ENCODE measurements around the gene NDST1. TPM values are rescaled to one million over a fixed set of nuclear protein-coding genes. Genes with fewer than 3 reads are reported as not detected.

NDST1 gene
- total RNA-seq, 1 experiment from 2014 or later = 69.9 TPM

- CTCF ChIA-PET = interaction anchor here (0.8 to 6.0 kb wide), 13 partner anchors 10 to 288 kb away, joined by 3 to 100 read pairs (median 10); partner anchors contain the start of gene IRGM
- DNase-seq (ENCODE audit: low spot score) (no peak), ATAC-seq (no peak)
- Mint-ChIP-seq H3K36me3 (no peaks in the 10 kb centered on the region; the same call in 1 of the 2 replicates), H3K4me3 (no peak overlapping the region), H3K9me3 (peaks cover 8% of the 10 kb centered on the region; the same call in 1 of the 2 replicates), H3K4me1 (peaks cover 15% of the 10 kb centered on the region), H3K27ac (no peak overlapping the region), H3K27me3 (ENCODE audit: low read depth) (no peaks in the 10 kb centered on the region)
- TF ChIP-seq ZBTB21 (CRISPR knock-in tag; IDR thresholded peaks at IDR 0.05; ENCODE audit: borderline replicate concordance) (no peak), ZNF671 (CRISPR knock-in tag; IDR thresholded peaks at IDR 0.05) (no peak), SOX15 (CRISPR knock-in tag; IDR thresholded peaks at IDR 0.05) (no peak), HMGA2 (CRISPR knock-in tag; IDR thresholded peaks at IDR 0.05) (no peak)
- TF ChIP-seq, protein P1, sequence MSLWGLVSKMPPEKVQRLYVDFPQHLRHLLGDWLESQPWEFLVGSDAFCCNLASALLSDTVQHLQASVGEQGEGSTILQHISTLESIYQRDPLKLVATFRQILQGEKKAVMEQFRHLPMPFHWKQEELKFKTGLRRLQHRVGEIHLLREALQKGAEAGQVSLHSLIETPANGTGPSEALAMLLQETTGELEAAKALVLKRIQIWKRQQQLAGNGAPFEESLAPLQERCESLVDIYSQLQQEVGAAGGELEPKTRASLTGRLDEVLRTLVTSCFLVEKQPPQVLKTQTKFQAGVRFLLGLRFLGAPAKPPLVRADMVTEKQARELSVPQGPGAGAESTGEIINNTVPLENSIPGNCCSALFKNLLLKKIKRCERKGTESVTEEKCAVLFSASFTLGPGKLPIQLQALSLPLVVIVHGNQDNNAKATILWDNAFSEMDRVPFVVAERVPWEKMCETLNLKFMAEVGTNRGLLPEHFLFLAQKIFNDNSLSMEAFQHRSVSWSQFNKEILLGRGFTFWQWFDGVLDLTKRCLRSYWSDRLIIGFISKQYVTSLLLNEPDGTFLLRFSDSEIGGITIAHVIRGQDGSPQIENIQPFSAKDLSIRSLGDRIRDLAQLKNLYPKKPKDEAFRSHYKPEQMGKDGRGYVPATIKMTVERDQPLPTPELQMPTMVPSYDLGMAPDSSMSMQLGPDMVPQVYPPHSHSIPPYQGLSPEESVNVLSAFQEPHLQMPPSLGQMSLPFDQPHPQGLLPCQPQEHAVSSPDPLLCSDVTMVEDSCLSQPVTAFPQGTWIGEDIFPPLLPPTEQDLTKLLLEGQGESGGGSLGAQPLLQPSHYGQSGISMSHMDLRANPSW (CRISPR knock-in tag; conservative IDR thresholded peaks at IDR 0.05; ENCODE audit: low read depth) = no peak
- TF ChIP-seq, protein P2, sequence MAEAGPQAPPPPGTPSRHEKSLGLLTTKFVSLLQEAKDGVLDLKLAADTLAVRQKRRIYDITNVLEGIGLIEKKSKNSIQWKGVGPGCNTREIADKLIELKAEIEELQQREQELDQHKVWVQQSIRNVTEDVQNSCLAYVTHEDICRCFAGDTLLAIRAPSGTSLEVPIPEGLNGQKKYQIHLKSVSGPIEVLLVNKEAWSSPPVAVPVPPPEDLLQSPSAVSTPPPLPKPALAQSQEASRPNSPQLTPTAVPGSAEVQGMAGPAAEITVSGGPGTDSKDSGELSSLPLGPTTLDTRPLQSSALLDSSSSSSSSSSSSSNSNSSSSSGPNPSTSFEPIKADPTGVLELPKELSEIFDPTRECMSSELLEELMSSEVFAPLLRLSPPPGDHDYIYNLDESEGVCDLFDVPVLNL (CRISPR knock-in tag; IDR thresholded peaks at IDR 0.05; ENCODE audit: borderline replicate concordance, low read depth) = no peak
- POLR2A ChIA-PET = interaction anchor here (1.7 kb wide), 1 partner anchor 98 kb away, joined by 9 read pairs; no protein-coding TSS in a partner anchor
These were observed 51.2 kb downstream of the NDST1 start for GRCh38 chr5:150559088-150559487.

DNA sequence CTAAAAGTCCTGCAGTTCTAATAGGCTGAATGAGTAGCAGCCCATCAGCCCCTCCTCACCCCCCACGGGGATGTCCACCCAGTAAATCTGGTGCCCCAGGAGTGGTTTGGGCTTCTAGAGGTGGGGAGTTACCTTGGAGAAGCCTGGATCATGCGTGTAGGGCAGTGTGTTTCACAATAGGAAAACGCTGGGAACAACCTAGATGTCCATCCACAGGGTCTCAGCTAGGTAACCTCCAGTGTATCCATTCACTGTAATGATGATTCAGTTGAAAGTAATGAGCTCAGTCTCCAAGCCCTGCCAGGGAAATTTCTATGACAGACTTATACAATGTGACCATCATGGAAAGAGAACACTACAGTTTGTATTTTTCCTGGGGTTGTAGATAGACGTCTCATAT, 51.8 kb downstream of the NDST1 start:
- CTCF ChIA-PET = interaction anchor here (0.6 to 6.0 kb wide), 53 partner anchors 10 to 605 kb away, joined by 3 to 100 read pairs (median 4); partner anchors contain the start of genes CD74, DCTN4, IRGM and MYOZ3
- Mint-ChIP-seq H3K4me3 (no peak overlapping the region), H3K27ac (no peak overlapping the region), H3K9me3 (peaks cover 8% of the 10 kb centered on the region; the same call in 1 of the 2 replicates), H3K4me1 (peaks cover 15% of the 10 kb centered on the region), H3K36me3 (no peaks in the 10 kb centered on the region; the same call in 1 of the 2 replicates), H3K27me3 (ENCODE audit: low read depth) (no peaks in the 10 kb centered on the region)
- no peak for ATAC-seq
- POLR2A ChIA-PET = interaction anchor here (1.3 to 2.1 kb wide), 3 partner anchors 97 to 141 kb away, joined by 7 to 14 read pairs (median 9); partner anchors contain the start of gene RBM22
- no peak for DNase-seq (ENCODE audit: low spot score)
- TF ChIP-seq FOXJ3 (CRISPR knock-in tag; IDR thresholded peaks at IDR 0.05; ENCODE audit: borderline replicate concordance) (no peak), ZNF416 (CRISPR knock-in tag; IDR thresholded peaks at IDR 0.05) (no peak), RELA (CRISPR knock-in tag; IDR thresholded peaks at IDR 0.05; ENCODE audit: borderline replicate concordance) (no peak), GRHL2 (CRISPR knock-in tag; IDR thresholded peaks at IDR 0.05; ENCODE audit: insufficient replicate concordance, severe bottlenecking) (no peak), SOX15 (CRISPR knock-in tag; IDR thresholded peaks at IDR 0.05) (no peak), KAT7 (CRISPR knock-in tag; IDR thresholded peaks at IDR 0.05; ENCODE audit: borderline replicate concordance) (no peak), SP1 (CRISPR knock-in tag; conservative IDR thresholded peaks at IDR 0.05) (no peak), MLX (CRISPR knock-in tag; IDR thresholded peaks at IDR 0.05) (no peak), ZNF219 (CRISPR knock-in tag; IDR thresholded peaks at IDR 0.05; ENCODE audit: borderline replicate concordance) (no peak), ETV6 (CRISPR knock-in tag; IDR thresholded peaks at IDR 0.05) (no peak), NFYB (CRISPR knock-in tag; conservative IDR thresholded peaks at IDR 0.05; ENCODE audit: low read depth) (no peak), ZNF423 (CRISPR knock-in tag; IDR thresholded peaks at IDR 0.05) (no peak), ARID4B (CRISPR knock-in tag; IDR thresholded peaks at IDR 0.05; ENCODE audit: borderline replicate concordance) (no peak), GABPB1 (CRISPR knock-in tag; IDR thresholded peaks at IDR 0.05) (no peak), ZNF263 (CRISPR knock-in tag; IDR thresholded peaks at IDR 0.05; ENCODE audit: low read depth) (no peak), TCF7 (CRISPR knock-in tag; IDR thresholded peaks at IDR 0.05; ENCODE audit: low read depth) (no peak), NFE2L1 (CRISPR knock-in tag; IDR thresholded peaks at IDR 0.05) (no peak)
- TF ChIP-seq, protein P3, sequence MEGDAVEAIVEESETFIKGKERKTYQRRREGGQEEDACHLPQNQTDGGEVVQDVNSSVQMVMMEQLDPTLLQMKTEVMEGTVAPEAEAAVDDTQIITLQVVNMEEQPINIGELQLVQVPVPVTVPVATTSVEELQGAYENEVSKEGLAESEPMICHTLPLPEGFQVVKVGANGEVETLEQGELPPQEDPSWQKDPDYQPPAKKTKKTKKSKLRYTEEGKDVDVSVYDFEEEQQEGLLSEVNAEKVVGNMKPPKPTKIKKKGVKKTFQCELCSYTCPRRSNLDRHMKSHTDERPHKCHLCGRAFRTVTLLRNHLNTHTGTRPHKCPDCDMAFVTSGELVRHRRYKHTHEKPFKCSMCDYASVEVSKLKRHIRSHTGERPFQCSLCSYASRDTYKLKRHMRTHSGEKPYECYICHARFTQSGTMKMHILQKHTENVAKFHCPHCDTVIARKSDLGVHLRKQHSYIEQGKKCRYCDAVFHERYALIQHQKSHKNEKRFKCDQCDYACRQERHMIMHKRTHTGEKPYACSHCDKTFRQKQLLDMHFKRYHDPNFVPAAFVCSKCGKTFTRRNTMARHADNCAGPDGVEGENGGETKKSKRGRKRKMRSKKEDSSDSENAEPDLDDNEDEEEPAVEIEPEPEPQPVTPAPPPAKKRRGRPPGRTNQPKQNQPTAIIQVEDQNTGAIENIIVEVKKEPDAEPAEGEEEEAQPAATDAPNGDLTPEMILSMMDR (IDR thresholded peaks at IDR 0.05) = no peak
- TF ChIP-seq, protein P4, sequence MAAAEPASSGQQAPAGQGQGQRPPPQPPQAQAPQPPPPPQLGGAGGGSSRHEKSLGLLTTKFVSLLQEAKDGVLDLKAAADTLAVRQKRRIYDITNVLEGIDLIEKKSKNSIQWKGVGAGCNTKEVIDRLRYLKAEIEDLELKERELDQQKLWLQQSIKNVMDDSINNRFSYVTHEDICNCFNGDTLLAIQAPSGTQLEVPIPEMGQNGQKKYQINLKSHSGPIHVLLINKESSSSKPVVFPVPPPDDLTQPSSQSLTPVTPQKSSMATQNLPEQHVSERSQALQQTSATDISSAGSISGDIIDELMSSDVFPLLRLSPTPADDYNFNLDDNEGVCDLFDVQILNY (CRISPR knock-in tag; IDR thresholded peaks at IDR 0.05) = no peak
